ENCODE measurements around the gene CST7.

DNA sequence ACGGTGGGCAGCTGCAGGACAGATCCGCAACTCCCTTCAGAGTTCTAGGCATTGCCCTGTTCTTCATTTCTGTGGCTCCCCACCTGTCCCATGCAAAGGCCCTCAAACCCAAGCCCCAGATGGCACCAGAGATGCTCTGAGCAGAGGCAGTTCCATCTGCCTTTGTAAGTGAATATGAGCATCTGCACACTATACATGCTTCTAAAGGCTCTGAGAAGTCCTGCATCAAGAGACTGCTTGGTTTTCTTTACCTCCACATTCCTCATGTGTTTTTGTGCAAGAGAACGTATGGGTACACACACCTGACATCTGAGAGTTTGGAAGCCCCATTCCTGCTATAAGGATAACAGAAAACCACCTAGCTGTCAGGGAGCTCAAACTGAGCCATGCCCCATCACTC lies 14.4 kb upstream of the CST7 start:
- TF ChIP-seq, protein P1, sequence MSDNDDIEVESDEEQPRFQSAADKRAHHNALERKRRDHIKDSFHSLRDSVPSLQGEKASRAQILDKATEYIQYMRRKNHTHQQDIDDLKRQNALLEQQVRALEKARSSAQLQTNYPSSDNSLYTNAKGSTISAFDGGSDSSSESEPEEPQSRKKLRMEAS (CRISPR knock-in tag; IDR thresholded peaks at IDR 0.05), result no peak
- TF ChIP-seq, protein P2, sequence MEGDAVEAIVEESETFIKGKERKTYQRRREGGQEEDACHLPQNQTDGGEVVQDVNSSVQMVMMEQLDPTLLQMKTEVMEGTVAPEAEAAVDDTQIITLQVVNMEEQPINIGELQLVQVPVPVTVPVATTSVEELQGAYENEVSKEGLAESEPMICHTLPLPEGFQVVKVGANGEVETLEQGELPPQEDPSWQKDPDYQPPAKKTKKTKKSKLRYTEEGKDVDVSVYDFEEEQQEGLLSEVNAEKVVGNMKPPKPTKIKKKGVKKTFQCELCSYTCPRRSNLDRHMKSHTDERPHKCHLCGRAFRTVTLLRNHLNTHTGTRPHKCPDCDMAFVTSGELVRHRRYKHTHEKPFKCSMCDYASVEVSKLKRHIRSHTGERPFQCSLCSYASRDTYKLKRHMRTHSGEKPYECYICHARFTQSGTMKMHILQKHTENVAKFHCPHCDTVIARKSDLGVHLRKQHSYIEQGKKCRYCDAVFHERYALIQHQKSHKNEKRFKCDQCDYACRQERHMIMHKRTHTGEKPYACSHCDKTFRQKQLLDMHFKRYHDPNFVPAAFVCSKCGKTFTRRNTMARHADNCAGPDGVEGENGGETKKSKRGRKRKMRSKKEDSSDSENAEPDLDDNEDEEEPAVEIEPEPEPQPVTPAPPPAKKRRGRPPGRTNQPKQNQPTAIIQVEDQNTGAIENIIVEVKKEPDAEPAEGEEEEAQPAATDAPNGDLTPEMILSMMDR (IDR thresholded peaks at IDR 0.05), result no peak
- no peak for TF ChIP-seq IRF1 (CRISPR knock-in tag; IDR thresholded peaks at IDR 0.05)
- TF ChIP-seq, protein P3, sequence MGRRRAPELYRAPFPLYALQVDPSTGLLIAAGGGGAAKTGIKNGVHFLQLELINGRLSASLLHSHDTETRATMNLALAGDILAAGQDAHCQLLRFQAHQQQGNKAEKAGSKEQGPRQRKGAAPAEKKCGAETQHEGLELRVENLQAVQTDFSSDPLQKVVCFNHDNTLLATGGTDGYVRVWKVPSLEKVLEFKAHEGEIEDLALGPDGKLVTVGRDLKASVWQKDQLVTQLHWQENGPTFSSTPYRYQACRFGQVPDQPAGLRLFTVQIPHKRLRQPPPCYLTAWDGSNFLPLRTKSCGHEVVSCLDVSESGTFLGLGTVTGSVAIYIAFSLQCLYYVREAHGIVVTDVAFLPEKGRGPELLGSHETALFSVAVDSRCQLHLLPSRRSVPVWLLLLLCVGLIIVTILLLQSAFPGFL (CRISPR knock-in tag; IDR thresholded peaks at IDR 0.05; ENCODE audit: borderline replicate concordance), result no peak
